HG03103 (cell line): Measurements from ENCODE around the gene FGF9.

Source experiments
- ATAC-seq: cut with Tn5 transposase; IDR thresholded peaks from one replicate; pipeline ENCODE4 v1.9.1; 2021; ENCODE audit warnings: low read depth; ENCODE audit not compliant: unreplicated experiment

Gene FGF9

GRCh38 chr13:21673789-21674489, 3.1 kb downstream of the FGF9 start:
- no peak for ATAC-seq

- ATAC-seq = no peak
These were observed 3.7 kb downstream of the FGF9 start for GRCh38 chr13:21674490-21675009.

DNA sequence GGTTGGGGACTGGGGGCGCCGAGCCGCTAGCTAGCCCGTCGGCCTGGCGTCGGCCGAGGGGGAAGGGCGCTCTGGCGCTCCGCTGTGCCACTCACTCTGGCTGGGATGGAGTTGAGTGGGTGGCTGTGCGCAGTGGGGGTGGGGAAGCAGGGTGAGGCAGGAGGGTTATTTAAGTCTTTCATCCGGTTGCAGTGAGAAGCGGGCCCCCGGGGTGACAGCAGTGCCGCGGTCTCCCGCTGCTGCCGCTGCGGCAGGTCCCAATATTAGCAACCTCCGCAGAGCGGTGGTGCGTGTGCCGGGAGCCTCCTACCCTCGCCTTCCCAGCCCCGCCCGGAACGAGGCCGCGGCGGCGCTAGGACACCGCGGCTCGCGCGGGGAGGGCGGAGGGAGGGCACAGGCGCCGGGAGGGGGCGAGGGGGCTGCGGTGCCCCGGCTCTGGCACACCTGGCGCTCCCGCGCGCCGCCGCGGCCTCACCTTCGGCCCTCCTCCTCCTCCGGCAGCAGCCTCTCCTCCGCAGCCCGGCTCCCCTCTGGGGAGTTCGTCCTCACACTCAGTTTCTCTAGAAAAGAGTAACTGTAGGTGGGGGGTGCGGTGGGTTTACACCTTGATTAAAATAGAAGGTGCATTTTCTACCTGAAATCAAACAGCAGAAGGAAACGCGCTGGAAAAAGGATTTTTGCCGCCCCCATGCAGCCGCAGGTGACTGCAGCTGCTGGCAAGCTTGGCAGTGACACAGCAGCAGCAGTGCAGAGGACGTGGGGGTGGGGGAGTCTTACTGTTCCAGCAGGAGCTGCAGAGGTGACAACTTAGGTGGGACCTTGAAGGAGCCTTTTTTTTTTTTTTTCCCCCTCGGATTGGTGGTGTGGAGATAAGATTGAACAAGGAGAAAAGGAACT, 4.5 kb downstream of the FGF9 start:
- no peak for ATAC-seq

- ATAC-seq = no peak
These were observed 5.7 kb downstream of the FGF9 start for GRCh38 chr13:21676611-21677021.

GRCh38 chr13:21677075-21677623, 6.3 kb downstream of the FGF9 start:
- no peak for ATAC-seq

- ATAC-seq = no peak
These were observed 12.3 kb downstream of the FGF9 start for GRCh38 chr13:21683034-21683733.

DNA sequence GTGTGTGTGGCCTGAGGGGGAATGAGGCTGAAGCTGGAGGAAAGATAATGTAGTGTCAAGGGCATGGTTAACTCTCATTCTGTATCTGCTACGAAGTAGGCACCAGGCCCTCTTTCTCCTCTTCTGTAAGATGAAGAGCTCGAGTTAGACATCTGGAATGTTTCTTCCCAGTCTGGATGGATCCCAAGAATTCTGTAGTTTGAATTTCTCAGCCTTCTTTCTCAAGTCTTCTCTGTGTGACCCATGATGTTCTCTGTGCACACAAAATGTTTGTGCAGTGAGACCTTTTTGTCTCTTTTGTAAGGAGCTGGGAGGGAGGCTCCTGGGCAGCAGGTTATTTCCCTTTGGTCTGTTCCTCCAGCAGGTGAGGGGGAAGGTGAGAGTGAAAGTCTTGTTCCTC, 13.7 kb downstream of the FGF9 start:
- ATAC-seq = no peak

DNA sequence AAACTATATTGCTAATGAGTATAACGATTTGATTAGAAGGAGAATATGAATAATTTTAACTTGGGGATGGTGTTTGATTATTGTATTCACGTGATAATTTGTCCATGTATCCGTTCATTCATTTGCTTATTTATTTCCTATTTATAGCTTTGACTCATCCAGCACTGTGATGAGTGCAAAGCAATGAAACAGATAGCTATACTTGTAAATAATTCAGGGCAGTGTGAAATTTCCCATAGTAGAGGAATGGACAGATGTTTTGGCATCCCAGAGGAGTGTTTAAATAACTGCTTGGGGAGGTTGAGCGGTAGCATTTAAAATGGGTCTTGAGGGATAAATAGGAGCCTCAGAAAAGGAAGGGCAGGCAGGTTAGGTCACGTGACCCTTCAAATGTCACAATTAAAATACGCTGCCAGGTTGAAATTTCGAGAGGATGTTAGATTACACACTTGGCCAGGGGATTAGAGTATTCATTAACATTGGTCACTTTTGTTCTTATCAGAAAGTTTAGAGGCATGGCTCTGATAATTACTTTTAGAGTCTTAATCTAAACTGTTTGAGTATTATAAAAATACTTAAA, 14.7 kb downstream of the FGF9 start:
- ATAC-seq = no peak

GRCh38 chr13:21686751-21687391, 16.0 kb downstream of the FGF9 start:
- ATAC-seq = peak; percentile 97

GRCh38 chr13:21688056-21688455, 17.2 kb downstream of the FGF9 start:
- no peak for ATAC-seq

DNA sequence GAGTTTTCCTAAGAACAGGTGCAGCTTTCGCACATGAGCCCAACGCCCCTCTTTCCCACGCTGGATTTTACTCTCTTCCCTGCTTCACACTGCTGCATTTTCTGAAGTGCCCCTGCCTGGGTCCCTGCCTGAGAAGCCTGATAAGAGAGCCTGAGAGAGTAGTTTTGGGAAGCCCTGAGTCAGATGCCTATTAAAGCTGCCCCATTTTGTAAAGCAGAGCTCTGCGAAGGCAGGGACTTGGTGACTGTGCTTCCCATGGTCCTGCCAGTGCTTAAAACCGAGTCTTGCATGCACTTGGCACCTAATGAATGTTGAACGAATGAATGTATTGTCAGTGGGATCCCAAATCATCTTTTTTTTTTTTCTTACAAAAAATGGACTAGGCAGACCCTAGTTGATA, 18.2 kb downstream of the FGF9 start:
- no peak for ATAC-seq

DNA sequence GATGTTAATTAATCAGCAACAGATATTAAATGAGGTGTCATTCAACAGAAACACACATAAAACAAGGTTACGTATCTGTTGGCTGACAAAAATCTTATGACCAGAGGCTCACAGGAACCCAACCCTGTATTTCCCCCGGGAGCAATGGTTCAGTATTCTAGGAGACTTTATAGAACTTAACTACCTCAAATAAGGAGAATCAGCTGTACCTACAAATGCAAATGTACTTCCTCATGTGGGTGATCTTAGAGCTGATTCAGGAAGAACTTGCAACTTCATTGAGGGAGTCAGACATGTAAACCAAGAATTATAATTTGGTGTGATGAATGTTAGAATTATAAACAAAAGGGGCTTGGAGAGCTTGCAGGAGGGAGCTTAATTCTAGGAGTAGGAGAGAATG, 20.1 kb downstream of the FGF9 start:
- no peak for ATAC-seq

- no peak for ATAC-seq
These were observed 20.6 kb downstream of the FGF9 start for GRCh38 chr13:21691500-21691899.

DNA sequence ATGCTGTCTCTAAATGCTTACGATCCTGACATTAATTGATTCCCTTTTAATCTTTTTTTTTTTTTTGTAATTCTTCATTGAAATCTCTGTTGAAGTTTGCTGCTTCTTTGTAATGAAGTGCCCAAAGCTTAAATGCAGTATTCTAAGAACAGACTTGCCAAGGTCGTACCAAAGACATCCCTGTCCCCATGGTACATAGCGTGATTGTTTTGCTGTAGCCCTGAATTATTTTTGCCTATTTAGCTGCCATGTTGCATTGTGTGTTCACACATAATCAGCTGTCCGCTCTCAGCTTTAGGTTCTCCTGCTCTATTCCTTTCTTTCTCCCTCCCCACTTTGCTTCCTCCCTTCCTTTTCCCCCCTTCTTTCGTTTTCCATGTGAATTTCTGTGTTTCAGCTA, 21.1 kb downstream of the FGF9 start:
- ATAC-seq = no peak

GRCh38 chr13:21694831-21695230, 24.0 kb downstream of the FGF9 start:
- no peak for ATAC-seq

DNA sequence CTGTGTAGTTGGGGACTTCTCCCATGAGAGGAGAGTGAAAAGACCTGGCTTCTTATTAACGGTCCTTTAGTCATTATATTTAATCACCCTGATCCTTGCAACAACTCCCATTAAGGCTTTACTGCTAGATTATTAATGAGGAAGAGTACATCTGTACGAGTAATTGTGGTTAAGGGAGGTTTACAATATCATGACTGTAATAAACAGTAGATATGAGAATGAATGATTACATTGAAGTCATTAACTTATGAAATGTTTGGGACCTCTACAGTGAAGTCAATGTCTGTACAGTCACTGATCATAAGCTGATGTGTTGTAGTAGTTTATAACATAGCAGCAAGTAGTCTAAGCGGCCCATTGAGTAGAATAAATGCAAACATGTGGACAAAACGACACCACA, 24.7 kb downstream of the FGF9 start:
- no peak for ATAC-seq

DNA sequence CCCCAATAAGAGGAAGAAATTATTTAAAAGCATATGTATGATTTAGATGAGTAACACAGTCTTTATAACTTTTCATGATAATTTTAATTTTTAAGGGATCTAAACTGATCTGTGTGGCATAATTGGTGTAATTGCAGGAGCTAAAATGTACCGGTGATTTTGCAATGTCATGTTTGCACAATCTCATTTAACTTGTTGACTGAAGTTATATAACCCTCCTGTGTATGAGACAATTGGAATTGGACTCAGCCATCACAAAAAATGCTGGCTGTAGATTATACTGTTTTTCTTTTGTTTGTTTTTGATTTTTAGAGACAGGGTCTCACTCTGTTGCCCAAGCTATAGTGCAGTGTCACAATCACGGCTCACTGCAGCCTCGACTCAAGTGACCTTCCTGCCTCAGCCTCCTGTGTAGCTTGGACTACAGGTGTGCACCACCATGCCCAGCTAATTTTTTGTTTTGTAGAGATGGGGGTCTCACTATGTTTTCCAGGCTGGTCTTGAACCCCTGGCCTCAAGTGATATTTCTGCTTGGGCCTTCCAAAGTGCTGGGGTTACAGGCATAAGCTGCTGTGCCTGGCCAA, 26.1 kb downstream of the FGF9 start:
- no peak for ATAC-seq

- no peak for ATAC-seq
These were observed 28.2 kb downstream of the FGF9 start for GRCh38 chr13:21698817-21699679.

- no peak for ATAC-seq
These were observed 30.6 kb downstream of the FGF9 start for GRCh38 chr13:21701460-21701859.
